GM12892 (cell line): ENCODE data around the gene SCAND1.

Source experiments
- POLR2A ChIP-seq: IDR thresholded peaks from 2 replicates; pipeline ENCODE4 v1.6.1; 2011; ENCODE audit warnings: low read depth, low read length, control low read depth
- POLR2AphosphoS5 ChIP-seq: IDR thresholded peaks from 2 replicates; pipeline ENCODE4 v1.6.1; 2011; ENCODE audit warnings: low read depth, low read length, control low read depth

DNA sequence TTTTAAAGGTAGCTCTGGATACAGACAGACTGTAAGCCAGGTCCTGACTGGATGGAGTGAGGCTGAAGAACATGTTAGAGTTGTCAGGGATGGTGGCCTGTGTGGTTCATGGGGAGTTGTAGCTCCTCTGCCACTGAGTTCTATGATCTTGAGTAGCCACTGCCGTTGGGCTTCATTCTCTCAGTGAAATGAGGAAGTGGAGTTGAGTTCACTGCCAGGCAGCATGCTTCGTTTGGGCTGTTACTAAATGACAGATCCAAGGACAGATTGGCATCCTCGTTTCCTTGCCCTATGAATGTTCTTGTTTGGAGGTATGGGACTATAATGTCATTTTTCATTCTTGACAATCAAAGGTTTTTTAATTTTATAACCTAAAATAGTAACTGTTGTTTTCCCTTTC lies 37.2 kb downstream of the SCAND1 start:
- TF ChIP-seq POLR2A: no peak
- TF ChIP-seq POLR2AphosphoS5: no peak
